ENCODE data around the gene ZMYND11.

- TF ChIP-seq POLR2A (IDR thresholded peaks at IDR 0.05) = peak in 1 of 2 donors; percentile 38
- TF ChIP-seq, protein P1, sequence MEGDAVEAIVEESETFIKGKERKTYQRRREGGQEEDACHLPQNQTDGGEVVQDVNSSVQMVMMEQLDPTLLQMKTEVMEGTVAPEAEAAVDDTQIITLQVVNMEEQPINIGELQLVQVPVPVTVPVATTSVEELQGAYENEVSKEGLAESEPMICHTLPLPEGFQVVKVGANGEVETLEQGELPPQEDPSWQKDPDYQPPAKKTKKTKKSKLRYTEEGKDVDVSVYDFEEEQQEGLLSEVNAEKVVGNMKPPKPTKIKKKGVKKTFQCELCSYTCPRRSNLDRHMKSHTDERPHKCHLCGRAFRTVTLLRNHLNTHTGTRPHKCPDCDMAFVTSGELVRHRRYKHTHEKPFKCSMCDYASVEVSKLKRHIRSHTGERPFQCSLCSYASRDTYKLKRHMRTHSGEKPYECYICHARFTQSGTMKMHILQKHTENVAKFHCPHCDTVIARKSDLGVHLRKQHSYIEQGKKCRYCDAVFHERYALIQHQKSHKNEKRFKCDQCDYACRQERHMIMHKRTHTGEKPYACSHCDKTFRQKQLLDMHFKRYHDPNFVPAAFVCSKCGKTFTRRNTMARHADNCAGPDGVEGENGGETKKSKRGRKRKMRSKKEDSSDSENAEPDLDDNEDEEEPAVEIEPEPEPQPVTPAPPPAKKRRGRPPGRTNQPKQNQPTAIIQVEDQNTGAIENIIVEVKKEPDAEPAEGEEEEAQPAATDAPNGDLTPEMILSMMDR (IDR thresholded peaks at IDR 0.05) = no peak
Measured at GRCh38 chr10:92846-93245, 42.4 kb upstream of the ZMYND11 start.
